Measurements from ENCODE around the gene TACSTD2.
"Not testable (repeated sequence)": the region's sequence is repeated elsewhere in the genome, so short reads cannot be mapped to it uniquely, and the experiment has no call there.

TACSTD2 gene

DNA sequence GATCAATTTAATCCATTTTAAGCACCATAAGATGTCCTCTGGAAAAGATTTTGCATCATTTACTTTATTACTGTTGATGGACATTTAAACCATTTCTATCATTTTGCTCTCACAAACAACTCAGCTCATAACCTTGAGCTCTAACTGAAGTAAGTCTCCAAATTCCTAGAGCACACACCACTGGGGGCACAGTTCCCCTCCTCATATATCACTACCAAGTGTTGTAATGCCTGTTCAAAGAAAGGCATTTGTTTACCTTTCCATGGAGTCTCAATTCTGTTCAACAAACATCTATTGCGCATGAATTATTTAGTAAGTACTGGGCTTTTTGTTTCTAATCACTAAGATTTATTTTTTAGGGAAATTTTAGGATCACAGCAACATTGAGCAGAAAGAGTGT lies 21.7 kb downstream of the TACSTD2 start:
- DNase-seq = no peak

DNA sequence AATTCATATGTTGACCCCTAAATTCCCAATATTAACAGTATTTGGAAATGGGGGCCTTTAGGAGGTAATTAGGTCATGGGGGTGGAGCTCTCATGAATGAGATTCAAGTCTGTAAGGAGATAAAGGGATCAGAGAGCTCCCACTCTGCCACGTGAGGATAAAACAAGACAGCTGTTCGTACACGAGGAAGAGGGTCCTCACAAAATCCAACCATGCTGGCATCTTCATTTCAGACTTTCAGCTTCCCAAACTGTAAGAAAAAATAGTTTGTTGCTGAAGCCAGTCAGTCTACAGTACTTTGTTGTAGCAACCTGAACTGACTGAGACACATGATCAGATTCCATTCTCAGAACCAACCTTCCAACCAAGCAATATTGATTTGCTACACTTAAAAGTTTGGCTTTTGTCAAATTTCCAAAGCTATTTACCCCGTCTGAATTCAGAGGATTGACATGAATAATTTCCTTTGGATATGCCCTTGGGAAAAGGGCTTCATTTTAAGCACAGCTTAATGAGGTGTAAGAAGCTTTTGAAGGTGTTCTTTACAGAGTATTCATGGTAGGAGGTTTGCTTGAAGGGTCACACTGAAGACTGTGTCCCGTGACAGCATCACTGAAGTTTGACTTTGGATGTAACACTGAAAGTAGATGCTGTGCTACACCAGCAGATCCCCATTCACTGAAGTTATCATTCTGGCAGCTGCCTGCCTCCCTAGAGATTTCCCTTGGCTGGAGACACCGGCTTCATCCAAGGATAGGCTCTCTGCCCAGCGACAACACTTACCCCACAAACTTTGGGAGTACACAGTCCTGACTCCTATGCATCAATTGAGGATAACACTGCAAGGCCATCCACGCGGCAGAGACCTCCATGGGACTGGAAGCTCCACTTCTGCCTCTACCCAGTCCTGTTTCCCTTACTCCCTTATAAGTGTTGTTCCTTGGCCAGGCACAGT lies 25.6 kb downstream of the TACSTD2 start:
- DNase-seq = no peak

DNA sequence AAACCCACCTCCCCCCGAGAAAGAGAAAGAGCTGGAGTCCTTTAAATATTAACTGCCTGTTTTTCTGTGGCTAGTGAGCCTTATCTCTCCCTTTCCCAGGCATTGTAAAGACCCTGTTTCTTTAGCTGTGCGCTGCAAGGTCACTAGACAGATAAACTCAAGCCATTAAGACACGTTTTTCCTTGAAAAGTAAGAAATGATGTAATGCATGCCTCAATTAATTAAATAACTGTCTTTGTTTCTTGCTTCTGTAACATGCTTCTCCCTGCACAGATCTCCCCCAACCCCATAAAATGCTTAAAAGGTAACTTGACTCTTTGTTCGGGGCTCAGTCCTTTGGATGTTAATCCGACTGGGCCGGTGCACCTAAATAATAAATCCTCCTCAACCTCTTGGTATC lies 27.8 kb downstream of the TACSTD2 start:
- DNase-seq = not testable (repeated sequence)

DNA sequence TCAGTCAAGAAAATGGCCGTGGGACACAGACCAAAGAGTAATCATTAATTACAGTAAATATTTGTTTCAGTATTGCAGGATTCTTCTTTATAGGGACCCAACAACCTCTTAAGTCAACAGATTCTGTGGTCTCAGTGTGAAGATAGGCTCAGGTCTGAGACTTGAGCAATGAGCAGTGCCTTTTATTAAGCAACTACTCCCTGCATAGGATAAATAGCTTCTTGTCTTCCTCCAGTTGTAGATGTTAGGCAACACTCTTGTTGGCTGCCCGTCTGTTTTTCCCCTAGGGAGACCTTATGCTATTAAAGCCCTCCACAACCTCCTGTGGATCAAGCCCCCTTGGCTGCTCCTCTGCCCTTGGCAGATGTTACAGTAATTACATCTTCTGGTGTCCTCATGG lies 28.7 kb downstream of the TACSTD2 start:
- DNase-seq = no peak

DNA sequence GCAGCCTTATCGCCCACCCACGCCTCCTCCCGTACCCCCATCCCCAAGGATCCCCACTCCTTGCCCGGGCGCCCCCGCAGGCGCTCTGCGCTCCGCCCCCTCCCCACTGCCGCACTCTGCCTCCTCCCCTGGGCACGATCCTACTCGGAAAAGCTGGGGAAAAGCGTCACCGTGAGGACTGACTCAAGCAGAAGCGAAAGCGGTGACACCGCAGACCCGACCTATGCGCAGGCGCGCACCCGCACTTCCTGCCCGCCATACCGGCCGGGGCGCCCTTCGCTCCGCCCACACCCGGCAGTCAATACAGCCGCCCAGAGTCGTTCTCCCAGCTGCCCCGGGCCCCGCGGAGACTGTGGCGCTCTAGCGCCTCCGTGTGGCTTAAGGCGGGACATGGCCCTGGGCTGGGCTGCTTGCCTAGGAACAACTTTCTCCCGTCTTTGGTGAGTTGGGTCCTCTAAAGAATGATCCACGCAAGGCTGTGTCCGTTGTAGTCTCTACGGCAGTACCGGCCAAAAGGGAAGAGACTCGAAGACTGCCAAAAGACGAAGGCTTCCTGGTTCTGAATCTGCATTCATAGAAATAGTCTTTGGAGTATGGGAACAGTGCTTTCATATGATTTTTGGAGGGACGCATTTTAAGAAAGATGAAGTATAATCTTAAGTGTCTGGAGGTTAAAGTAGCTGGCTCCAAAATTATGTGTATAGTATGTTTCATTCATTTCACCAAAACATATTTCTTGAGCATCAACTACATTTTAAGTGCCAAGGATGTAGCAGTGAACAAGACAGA lies 30.3 kb downstream of the TACSTD2 start, which contains the start of gene OMA1:
Gene OMA1, minus strand, starts transcription at position 207 of the 789 bp plus-strand sequence. CDS start 7,432 bp downstream, outside the sequence.
- DNase-seq = peak; percentile 97

DNA sequence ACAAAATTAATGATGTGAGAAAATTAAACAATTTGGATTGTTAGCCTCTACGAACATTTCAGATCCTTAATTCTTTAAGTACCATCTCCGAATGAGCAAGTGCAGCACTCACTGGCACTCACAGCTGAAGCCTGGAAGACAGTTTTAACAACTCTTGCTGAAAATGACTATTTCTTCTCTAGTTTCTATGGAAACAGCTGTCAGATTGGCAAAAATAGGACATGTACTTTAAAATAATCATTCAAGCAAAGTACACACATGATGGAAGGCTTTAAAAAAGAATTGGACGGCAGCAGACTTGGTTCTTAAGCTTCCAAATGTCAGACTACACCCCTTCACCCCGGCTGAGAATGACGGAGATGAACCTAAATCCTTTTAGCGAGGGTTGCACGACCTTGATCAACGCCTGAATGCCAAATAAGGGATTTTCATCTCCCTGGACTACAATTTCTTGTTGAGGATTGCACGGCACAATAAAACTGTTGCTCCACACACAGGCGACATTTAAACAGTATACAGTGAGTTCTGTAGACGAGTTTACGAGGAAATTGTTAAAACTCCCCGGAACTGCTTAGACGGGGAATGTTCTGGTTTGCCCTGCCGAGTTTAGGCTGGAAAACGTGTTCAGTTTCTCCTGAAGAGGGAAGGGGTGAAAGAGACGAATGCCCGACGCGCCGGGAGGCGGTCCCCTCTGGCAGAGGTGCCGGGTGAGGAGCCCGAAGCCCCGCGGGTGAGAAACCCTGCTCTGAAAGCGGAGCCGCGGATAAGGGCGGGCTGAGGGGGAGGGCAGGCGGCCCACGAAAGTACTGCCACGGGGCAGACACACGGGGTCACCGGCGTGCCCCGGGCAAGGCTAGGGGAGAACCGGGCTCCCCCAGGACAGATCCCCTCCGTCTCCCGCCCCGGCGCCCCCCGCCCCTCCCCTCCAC lies 31.2 kb downstream of the TACSTD2 start:
- peak; percentile 84 for DNase-seq

DNA sequence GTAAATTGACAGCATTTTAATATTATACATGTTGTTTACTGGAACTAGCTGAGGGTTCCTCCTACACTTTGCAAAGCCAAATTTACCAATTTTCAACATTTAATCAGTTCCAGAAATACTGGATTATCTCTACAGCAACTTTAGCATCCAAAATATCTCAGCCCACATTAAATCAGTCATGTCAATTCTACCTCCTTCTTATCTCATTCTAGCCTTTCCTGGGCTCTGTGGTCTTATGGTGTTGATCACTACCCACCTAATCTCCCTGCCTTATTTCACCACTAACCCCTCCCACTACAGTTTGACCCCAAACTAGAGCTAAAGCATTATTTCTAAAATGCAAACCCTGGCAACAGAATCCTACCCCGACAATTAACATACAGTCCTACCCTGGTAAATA lies 33.8 kb downstream of the TACSTD2 start:
- no peak for DNase-seq

DNA sequence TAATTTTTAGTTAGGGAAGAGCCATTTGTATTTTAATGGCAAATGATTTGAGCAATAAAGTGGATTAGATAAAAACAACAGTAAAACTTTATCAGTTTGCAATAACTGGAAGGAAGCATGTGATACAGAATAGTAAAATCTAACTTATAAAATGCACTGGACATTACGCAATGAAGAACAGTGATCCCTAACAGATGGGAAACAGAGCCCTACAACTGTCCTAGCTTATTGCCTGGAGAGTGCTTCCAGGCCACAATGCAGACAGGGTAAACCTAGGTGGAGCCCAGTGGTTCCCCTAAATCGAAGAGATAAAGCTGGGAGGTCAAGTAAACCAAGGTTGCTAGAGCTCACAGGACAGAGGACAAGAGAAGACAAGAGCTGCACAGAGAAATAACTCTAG lies 37.5 kb downstream of the TACSTD2 start:
- no peak for DNase-seq

DNA sequence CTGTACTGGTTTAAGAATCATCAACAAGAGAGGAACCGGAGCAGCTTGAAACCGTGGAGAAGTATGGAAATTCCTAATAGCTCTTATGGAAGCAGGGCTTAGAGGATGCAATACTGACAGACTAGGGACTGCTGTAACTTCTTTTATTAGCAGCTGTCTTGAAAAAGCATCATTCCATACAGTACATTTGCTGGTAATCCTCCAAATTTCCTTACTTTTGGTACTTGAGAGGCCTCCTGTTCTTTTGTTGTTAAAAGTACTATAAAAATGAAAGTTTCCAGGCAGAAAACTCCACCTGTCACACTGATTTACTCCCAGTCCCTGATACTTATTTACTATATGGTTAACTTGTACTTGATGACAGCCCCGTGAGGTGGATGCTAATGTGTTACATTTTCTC lies 38.2 kb downstream of the TACSTD2 start:
- no peak for DNase-seq

DNA sequence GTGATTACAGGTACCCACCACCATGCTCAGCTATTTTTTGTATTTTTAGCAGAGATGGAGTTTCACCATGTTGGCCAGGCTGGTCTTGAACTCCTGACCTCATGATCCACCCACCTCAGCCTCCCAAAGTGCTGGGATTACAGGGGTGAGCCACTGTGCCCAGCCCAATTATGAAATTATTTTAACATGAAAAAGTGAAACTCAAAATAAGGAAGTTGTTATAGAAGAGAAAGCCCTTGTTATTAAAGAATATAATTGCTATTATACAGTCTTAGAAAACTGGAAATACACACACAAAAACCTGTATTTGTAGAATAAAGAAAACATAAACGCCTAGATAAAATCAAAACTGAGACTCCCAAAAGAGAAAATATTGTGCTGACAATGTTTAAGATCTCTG lies 45.2 kb downstream of the TACSTD2 start:
- DNase-seq = not testable (repeated sequence)

DNA sequence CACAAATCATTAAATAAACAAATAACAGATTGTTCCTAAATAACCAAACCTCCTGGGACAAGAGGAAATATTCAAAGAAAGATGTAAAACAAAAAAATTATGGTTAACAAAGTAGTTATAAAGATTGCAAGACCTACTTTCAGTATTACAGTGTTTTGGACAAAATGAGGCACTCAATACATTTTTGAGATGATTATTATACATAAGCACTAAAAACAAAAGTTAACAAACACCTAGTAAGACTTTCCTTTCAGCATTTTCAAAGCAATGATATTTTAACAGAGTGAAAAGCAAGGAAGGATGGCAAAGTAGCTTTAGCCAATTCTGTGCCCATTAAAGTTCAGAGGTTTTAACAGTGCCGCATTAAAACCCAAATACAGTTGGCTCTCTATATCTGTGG lies 47.8 kb downstream of the TACSTD2 start:
- DNase-seq = no peak

DNA sequence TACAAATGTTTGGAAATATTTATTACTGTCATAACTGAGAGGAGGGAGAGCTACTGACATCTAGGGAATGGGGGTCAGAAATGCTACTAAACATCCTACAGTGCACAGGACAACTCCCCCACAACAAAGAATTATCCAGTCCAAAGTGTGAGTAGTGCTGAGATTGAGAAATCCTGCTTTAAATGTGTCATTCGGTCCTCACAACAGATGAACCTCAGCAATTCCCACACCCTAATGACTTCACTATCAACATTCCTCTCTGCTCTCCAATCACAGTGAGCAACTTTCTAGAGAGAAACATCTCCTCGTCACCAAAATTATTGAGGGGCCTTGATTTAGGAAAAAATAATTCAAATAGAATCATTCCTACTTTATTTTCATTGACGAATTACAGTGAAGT lies 48.5 kb downstream of the TACSTD2 start:
- DNase-seq = no peak

Measured in CD4-positive, alpha-beta T cell treated with Interleukin-21 for 1 hour (primary cell).